HepG2 (cell line): ENCODE data around the gene CD84. TPM values are rescaled to one million over a fixed set of nuclear protein-coding genes. Genes with fewer than 3 reads are reported as not detected.

Experiments used
- ATAC-seq: fragments of 200-7000 bp; cut with Tn5 transposase; 3 replicates; pipeline ENCODE4 v1.9.1; 2020; ENCODE audit warnings: mild to moderate bottlenecking, moderate library complexity
- BruUV-seq: library from RNA; stranded (reverse); fragments of 400-500 nt; replicated peaks from 2 replicates; lab custom pipeline; 2021; lab: Mats Ljungman, UMichigan
- CTCF ChIA-PET: fragments of 300-600 bp; formaldehyde crosslinking; extraction: SDS; loops from one replicate; lab custom pipeline; 2021; ENCODE audit warnings: low total read pairs, inconsistent platforms, low intra/inter-chr PET ratio; lab: Yijun Ruan, JAX
- POLR2A ChIA-PET: fragments of 350-600 bp; sonication (Branson Sonifier 250); formaldehyde crosslinking; loops from one replicate; lab custom pipeline; 2020; ENCODE audit warnings: antibody characterized with exemption, inconsistent platforms; lab: Yijun Ruan, JAX
- DNase-seq: peaks from one replicate; pipeline ENCODE4 v3.0.0-alpha.2; 2015; ENCODE audit warnings: low spot score
- FAIRE-seq: peaks from 3 replicates; lab custom pipeline; 2011; peaks lifted over from hg19 to GRCh38; lab: Jason Lieb, UNC
- H2AFZ ChIP-seq: one replicate; pipeline ENCODE4 v1.6.1; 2011; ENCODE audit warnings: low read length, inconsistent platforms
- H3K27ac ChIP-seq: fragments of 300-600 bp; 3 replicates; pipeline ENCODE4 v1.8.0; 2011; ENCODE audit warnings: mixed run types, mild to moderate bottlenecking, mixed read lengths, low read length, inconsistent platforms; ENCODE audit not compliant: insufficient read depth; ENCODE audit errors: extremely low read length
- H3K27me3 ChIP-seq, 2 experiments: fragments of 200-600 bp in 1 of 2; 2 replicates in 1 of 2; 3 replicates in 1 of 2; pipeline versions ENCODE4 v1.6.0 to v1.8.0; 2011; ENCODE audit warnings: low read length in 2 of 2, mild to moderate bottlenecking in 2 of 2, moderate library complexity in 2 of 2, inconsistent platforms in 1 of 2; ENCODE audit not compliant: insufficient read depth in 2 of 2, control insufficient read depth in 1 of 2
- H3K36me3 ChIP-seq, 2 experiments: fragments of 200-600 bp in 1 of 2; replicated peaks in 1 of 2; 2 replicates in 1 of 2; 3 replicates in 1 of 2; pipeline versions ENCODE4 v1.5.1 to v1.8.0; 2011; ENCODE audit warnings: low read length in 2 of 2, inconsistent platforms in 1 of 2; ENCODE audit not compliant: insufficient read depth in 2 of 2, control insufficient read depth in 1 of 2
- H3K4me1 ChIP-seq: 2 replicates; pipeline ENCODE4 v1.5.1; 2012; ENCODE audit warnings: low read length, inconsistent platforms; ENCODE audit not compliant: insufficient read depth
- H3K4me2 ChIP-seq: 2 replicates; pipeline ENCODE4 v1.6.0; 2011; ENCODE audit warnings: low read depth, low read length, inconsistent platforms
- H3K4me3 ChIP-seq, 3 experiments: fragments of 200-600 bp in 1 of 3; sonication (generic), shearing (Covaris generic) in 1 of 3; replicated peaks in 1 of 3; 2 replicates each; pipeline ENCODE4 v1.5.1; 2011 to 2016; ENCODE audit warnings: low read length in 3 of 3, inconsistent platforms in 2 of 3, low read depth in 2 of 3, mild to moderate bottlenecking in 2 of 3, control low read depth in 1 of 3, mixed read lengths in 1 of 3; ENCODE audit not compliant: insufficient read depth in 1 of 3
- H3K79me2 ChIP-seq: one replicate; pipeline ENCODE4 v1.6.1; 2011; ENCODE audit warnings: low read length, inconsistent platforms; ENCODE audit not compliant: insufficient read depth
- H3K9ac ChIP-seq: 2 replicates; pipeline ENCODE4 v1.6.0; 2011; ENCODE audit warnings: mild to moderate bottlenecking, low read depth, low read length, inconsistent platforms; ENCODE audit not compliant: insufficient read depth
- H3K9me3 ChIP-seq: 2 replicates; pipeline ENCODE4 v1.5.1; 2012; ENCODE audit warnings: mild to moderate bottlenecking, low read length
- H4K20me1 ChIP-seq: 2 replicates; pipeline ENCODE4 v1.6.0; 2011; ENCODE audit warnings: inconsistent platforms, mild to moderate bottlenecking, low read length, moderate library complexity; ENCODE audit not compliant: insufficient read depth
- CTCF ChIP-seq: sonication (generic); formaldehyde crosslinking; IDR thresholded peaks from 2 replicates; pipeline ENCODE4 v1.5.0; 2020; ENCODE audit warnings: mild to moderate bottlenecking, missing genetic modification reagents, moderate library complexity
- DMTF1 ChIP-seq: sonication (generic); formaldehyde crosslinking; IDR thresholded peaks from 2 replicates; pipeline ENCODE4 v1.4.0; 2020; ENCODE audit warnings: mild to moderate bottlenecking, missing genetic modification reagents
- HNRNPLL ChIP-seq: fragments of 200-400 bp; formaldehyde crosslinking; IDR thresholded peaks from 2 replicates; pipeline ENCODE4 v1.6.1; 2017; ENCODE audit warnings: mild to moderate bottlenecking, low read depth, low read length; ENCODE audit not compliant: poor library complexity, severe bottlenecking
- KDM1A ChIP-seq: IDR thresholded peaks from 2 replicates; pipeline ENCODE4 v1.6.1; 2016; ENCODE audit warnings: missing compliant biosample characterization
- SATB2 ChIP-seq: sonication (generic); formaldehyde crosslinking; IDR thresholded peaks from 2 replicates; pipeline ENCODE4 v1.5.0; 2020; ENCODE audit warnings: missing genetic modification reagents
- TGIF2 ChIP-seq: IDR thresholded peaks from 2 replicates; pipeline ENCODE4 v1.6.1; 2016; ENCODE audit warnings: control low read depth, missing compliant biosample characterization
- U2AF2 ChIP-seq: fragments of 200-400 bp; formaldehyde crosslinking; IDR thresholded peaks from 2 replicates; pipeline ENCODE4 v1.6.1; 2017; ENCODE audit warnings: low read depth, mild to moderate bottlenecking, low read length
- ZNF574 ChIP-seq: sonication (generic); formaldehyde crosslinking; IDR thresholded peaks from 2 replicates; pipeline ENCODE4 v1.4.0; 2020; ENCODE audit warnings: missing genetic modification reagents
- WGBS: methylation state at CpG from one replicate; pipeline ENCODE4 v1.1.6; 2017; ENCODE audit warnings: low lambda C conversion rate; 5-methylcytosine and 5-hydroxymethylcytosine counted together
- in situ Hi-C: cut with HindIII; loops from 2 replicates; pipeline ENCODE4 v1.10.0; 2017; ENCODE audit warnings: low pct_unique_long_range_greater_than_20kb; ENCODE audit not compliant: extremely low pct_ligation_motif_present
- intact Hi-C: fragments of 100-400 bp; cut with micrococcal nuclease; formaldehyde crosslinking; loops from one replicate; pipeline ENCODE4 v1.10.0; 2022; ENCODE audit not compliant: unreplicated experiment
- polyA plus RNA-seq, 8 experiments: library from polyadenylated mRNA; depleted of rRNA in 3 of 8; stranded (reverse) in 7 of 8; unstranded in 1 of 8; fragments of >200 nt; fragmentation: Illumina TruSeq in 4 of 8; extraction: Trizol in 4 of 8; gene quantifications; 2 replicates each; pipeline versions ENCODE4 v1.2.1 to v1.2.3, GENCODE V29; 2011 to 2016; ENCODE audit warnings: low read depth in 4 of 8, missing spikeins in 1 of 8, mixed read lengths in 1 of 8; ENCODE audit not compliant: insufficient read depth in 1 of 8
- total RNA-seq, 5 experiments: library from RNA; depleted of rRNA; stranded (reverse); fragments of >200 nt; fragmentation: Illumina TruSeq; extraction: Trizol; gene quantifications; 2 replicates each; pipeline ENCODE4 v1.2.3, GENCODE V29; 2016; ENCODE audit warnings: low read depth in 1 of 5

The CD84 gene
- total and polyA plus RNA-seq, 2 of the 13 experiments (the other 11 are each of a cell fraction or from before 2014, with no cell fraction given): not detected

GRCh38 chr1:160619742-160620277 lies 40.5 kb upstream of the CD84 start:
- Histone ChIP-seq H3K79me2 (no peaks in the 10 kb centered on the region), H3K27me3 (0 out of 5 replicates have a peak, but pooled peaks cover 0 to 3% of the 10 kb centered on the region in 2 experiments), H3K9ac (no peak overlapping the region), H3K4me3 (no peak overlapping the region)
- in situ Hi-C loops (no loop called here), intact Hi-C loops (no loop called here)
- ATAC-seq: no peak
- DNase-seq: no peak
- no peak for TF ChIP-seq KDM1A (CRISPR knock-in tag)
- no peak for TF ChIP-seq HNRNPLL
- no peak for TF ChIP-seq U2AF2
- TF ChIP-seq DMTF1 (CRISPR knock-in tag): no peak
- TF ChIP-seq SATB2 (CRISPR knock-in tag): no peak
- TF ChIP-seq, all 625 proteins: peak for 0
- BruUV-seq: no TSS peak
- H3K4me1 ChIP-seq: no peaks in the 10 kb centered on the region
- H3K4me2 ChIP-seq: no peak overlapping the region
- H3K27ac ChIP-seq: no peak overlapping the region
- 14% methylated on average over 4 of the region's 4 CpGs for WGBS
- H2AFZ ChIP-seq: no peak overlapping the region
- POLR2A ChIA-PET: no interaction called here
- CTCF ChIA-PET: no interaction called here
- no peaks in the 10 kb centered on the region for H4K20me1 ChIP-seq
- no peaks in the 10 kb centered on the region; the same call in 1 of the 2 replicates for H3K9me3 ChIP-seq
- H3K36me3 ChIP-seq: no peaks in the 10 kb centered on the region
- FAIRE-seq: no peak

- in situ Hi-C loops: no loop called here
- TF ChIP-seq ZNF574 (peak; percentile 95), TGIF2 (CRISPR knock-in tag) (no peak), CTCF (peak; percentile 27)
- TF ChIP-seq, all 625 proteins: peak for 2
- WGBS: 1% methylated on average over 3 of the region's 3 CpGs
Measured at GRCh38 chr1:160618763-160619274, 39.5 kb upstream of the CD84 start.

More at GRCh38 chr1:160618763-160619274, 39.5 kb upstream of the CD84 start:
- Histone ChIP-seq H3K36me3 (no peaks in the 10 kb centered on the region), H3K9ac (no peak overlapping the region), H3K27ac (no peak overlapping the region), H4K20me1 (no peaks in the 10 kb centered on the region), H3K79me2 (no peaks in the 10 kb centered on the region), H3K27me3 (0 out of 5 replicates have a peak, but pooled peaks cover 0 to 3% of the 10 kb centered on the region in 2 experiments), H3K9me3 (no peaks in the 10 kb centered on the region; the same call in 1 of the 2 replicates), H2AFZ (peak overlapping the region; percentile 19), H3K4me3 (no peak overlapping the region), H3K4me2 (no peak overlapping the region), H3K4me1 (no peaks in the 10 kb centered on the region)
- DNase-seq (no peak), ATAC-seq (no peak), FAIRE-seq (no peak)
- CTCF ChIA-PET: no interaction called here
- POLR2A ChIA-PET: no interaction called here
- intact Hi-C loops: no loop called here
- no TSS peak for BruUV-seq
